Measurements from ENCODE around the gene KCNMB4.

DNA sequence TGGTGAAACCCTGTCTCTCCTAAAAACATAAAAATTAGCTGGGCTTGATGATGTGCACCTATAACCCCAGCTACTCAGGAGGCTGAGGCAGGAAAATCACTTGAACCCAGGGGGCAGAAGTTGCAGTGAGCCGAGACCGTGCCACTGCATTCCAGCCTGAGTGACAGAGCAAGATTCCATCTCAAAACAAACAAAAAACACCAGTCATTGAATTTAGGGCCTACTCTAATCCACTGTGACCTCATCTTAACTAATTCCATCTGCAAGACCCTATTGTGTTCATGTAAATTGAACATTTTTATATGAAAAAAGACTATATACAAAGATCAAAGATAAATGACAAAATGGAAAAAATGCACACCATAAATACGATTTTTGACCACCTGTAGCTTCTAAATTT is 17.8 kb downstream of the KCNMB4 start:
- no peak for TF ChIP-seq POLR2A (IDR thresholded peaks at IDR 0.05)
- TF ChIP-seq, protein P1, sequence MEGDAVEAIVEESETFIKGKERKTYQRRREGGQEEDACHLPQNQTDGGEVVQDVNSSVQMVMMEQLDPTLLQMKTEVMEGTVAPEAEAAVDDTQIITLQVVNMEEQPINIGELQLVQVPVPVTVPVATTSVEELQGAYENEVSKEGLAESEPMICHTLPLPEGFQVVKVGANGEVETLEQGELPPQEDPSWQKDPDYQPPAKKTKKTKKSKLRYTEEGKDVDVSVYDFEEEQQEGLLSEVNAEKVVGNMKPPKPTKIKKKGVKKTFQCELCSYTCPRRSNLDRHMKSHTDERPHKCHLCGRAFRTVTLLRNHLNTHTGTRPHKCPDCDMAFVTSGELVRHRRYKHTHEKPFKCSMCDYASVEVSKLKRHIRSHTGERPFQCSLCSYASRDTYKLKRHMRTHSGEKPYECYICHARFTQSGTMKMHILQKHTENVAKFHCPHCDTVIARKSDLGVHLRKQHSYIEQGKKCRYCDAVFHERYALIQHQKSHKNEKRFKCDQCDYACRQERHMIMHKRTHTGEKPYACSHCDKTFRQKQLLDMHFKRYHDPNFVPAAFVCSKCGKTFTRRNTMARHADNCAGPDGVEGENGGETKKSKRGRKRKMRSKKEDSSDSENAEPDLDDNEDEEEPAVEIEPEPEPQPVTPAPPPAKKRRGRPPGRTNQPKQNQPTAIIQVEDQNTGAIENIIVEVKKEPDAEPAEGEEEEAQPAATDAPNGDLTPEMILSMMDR (IDR thresholded peaks at IDR 0.05): no peak
